NCI-H524 (cell line): ENCODE results near the gene PHLDB3.

Source experiments
- DNase-seq, 2 experiments: peaks; one replicate each; lab custom pipeline; 2025; lab: John Stamatoyannopoulos, UW

The PHLDB3 gene

GRCh38 chr19:43468354-43469159, 36.0 kb downstream of the PHLDB3 start:
- DNase-seq: no peak

GRCh38 chr19:43467730-43468129, 36.8 kb downstream of the PHLDB3 start:
- no peak for DNase-seq

DNA sequence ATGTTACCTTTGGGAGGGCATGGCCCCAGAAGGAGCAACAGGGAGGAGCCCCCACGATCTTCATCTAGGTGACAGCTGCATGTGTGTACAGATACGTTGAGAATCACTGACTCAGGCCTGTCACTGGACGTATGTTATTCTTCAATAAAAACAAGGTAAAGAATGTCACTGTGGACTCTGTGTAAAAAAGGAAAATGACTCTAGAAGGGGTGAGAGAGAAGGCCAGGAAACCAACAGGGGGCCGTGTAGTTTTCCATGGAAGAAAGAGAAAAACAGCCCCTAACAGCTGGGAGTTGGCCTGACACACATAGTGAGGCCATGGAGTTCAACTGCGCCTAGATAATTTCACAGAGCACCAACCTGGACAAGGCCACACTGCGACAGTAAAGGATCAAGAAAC, 37.3 kb downstream of the PHLDB3 start:
- DNase-seq: no peak

DNA sequence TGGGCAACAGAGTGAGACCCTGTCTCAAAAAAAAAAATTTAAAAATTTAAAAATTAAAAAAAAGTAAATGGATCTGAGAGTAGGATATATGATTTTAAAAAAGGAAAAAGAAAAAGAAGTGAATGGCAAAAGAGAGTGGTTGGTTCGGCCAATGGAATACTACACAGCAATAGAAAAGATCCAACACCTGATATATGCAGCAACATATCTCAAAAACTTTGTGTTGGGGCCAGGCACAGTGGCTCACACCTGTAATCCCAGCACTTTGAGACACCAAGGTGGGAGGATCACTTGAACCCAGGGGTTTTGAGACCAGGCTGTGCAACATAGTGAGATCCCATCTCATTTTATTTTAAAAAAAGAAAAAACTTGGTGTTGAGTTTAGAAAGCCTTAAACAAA, 37.8 kb downstream of the PHLDB3 start:
- no peak for DNase-seq

DNA sequence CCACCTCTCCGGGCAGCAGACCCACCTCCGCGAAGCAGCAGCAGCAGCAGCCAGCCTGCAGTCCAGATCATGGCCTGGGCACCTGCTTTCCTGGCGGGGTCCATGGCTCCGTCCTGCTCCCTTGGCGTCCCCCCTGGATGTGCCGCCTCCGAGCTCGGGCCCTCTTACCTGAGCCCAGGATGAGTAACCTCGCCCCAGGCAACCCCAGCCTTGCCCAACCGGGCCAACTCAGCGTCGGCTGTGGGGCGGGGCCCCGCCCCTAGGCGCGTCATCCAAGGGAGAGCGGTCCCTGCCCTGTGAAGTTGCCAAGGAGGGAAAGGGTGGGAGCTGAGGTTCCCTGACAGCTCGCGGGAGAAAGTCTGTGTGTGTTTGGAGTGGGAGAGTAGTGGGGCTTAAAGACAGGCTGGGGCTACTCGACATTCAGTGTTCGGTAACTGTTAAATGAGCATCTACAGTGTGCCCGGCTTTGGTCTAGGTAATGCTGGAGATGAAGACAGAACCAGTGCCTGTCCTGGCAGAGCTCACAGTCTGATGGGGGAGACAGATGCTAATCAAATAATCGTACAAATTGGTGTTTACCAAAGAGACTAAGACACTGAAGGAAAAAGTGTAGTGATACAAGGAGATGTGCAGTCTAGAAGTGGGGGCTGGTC, 39.0 kb downstream of the PHLDB3 start, which contains the start of gene LYPD3:
TSS of gene LYPD3 (minus strand) at position 141 of the 653 bp plus-strand sequence. CDS start at position 104, 37 bp downstream.
- no peak for DNase-seq

DNA sequence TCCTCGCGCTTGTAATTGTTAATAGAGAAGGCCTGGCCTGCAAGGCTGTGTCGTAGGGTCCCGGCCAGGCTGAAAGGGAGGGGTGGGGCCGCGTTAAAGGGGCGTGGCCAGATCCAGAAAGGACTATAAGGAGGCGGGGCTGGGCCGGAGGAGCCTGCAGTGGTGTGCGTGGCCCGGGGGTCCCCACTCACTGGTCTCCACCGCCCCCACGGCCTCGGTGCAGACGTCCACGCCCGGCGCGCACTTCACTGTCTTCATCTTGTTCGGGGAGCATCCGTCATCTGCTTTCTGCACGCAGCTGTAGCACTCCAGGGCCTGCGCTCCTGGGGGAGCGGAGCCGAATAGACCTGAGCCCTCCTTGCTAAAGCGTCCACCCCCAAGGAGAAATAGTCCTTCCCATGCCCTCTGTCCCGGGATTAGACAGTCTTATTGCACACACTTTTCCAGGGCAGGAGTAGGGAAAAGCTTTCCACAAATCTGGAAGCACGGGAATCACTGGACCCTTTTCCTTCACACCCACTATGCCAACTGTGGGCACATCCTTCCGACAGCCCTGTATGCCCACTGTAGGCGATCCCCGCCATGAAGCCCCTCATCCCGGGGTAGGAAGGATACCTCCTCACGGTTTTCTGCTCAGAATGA, 40.3 kb downstream of the PHLDB3 start:
- peak in 1 of 2 experiments; percentile 33 for DNase-seq

GRCh38 chr19:43463381-43464133, 41.0 kb downstream of the PHLDB3 start:
- DNase-seq: peak; percentile 33 to 62

GRCh38 chr19:43462785-43463380, 41.7 kb downstream of the PHLDB3 start:
- peak; percentile 1 to 21 for DNase-seq

DNA sequence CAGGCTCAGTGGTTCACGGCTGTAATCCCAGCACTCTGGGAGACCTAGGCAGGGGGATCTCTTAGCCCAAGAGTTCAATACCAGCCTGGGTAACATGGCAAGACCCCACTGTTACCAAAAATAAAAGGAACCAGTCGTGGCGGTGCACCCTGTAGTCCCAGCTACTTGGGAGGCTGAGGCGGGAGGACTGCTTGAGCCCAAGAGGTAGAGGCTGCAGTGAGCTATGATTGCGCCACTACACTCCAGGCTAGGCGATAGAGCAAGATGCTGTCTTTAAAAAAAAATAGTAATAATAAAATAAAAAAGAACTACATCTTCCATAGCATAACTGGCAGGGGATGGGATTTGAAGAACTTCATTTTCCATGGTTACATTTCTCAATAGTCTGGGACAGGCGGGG, 42.2 kb downstream of the PHLDB3 start:
- no peak for DNase-seq

- DNase-seq: no peak
Observed at GRCh38 chr19:43461303-43461702, 43.2 kb downstream of the PHLDB3 start.

- DNase-seq: no peak
Observed at GRCh38 chr19:43460362-43461016, 44.1 kb downstream of the PHLDB3 start.

DNA sequence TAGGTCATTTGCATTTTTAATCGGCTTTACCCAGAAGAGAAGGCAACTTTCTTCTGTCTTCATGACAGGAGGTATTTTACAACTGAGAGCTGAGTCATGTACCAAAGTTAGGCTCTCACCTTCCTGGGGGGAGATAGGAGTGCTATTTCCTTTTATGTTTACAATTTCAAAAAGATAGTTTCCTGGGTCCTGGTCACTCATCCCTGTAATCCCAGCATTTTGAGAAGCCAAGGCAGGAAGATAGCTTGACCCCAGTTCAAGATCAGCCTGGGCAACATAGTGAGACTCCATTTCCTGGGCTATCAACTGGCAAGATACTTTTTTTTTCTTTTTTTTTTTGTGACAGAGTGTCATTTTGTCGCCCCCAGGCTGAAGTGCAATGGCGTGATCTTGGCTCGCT, 46.7 kb downstream of the PHLDB3 start:
- DNase-seq: no peak

DNA sequence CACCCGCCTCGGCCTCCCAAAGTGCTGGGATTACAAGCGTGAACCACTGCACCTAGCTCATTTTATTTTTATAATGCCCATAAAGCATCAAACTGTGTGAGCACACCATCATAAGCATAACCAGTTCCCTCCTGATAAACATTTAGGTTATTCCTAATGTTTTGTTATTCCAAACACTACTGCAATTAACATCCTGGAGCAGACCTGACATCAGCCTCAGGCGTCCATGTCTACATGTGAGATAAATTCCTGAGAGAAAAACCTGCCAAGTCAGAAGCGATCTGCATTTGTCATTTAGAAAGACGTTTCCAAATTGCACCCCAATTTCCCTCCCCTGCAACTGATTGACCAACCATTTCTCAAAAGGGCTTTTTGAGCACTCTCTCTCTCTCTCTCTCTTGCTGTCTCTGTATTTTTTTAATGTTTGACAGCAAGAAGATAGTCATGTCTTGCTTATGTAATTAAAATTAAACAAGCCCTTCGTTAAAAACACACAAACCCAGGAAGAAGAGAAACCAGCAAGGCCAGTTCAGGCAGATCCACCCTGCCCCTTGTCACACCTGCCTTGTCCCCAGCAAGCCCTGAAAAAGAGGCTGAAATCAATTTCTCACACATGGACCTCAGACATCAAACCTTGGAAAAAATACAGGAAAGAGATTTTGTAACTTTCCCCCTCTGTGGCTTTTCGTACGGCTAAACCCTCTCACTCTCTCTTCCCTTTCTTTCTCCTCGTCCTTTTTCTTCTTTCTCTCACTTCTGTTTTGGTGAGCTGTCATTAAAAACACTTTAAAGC, 49.0 kb downstream of the PHLDB3 start:
- DNase-seq: no peak

GRCh38 chr19:43454031-43454430, 50.5 kb downstream of the PHLDB3 start:
- no peak for DNase-seq

- DNase-seq: no peak
Observed at GRCh38 chr19:43452582-43452981, 52.0 kb downstream of the PHLDB3 start.

DNA sequence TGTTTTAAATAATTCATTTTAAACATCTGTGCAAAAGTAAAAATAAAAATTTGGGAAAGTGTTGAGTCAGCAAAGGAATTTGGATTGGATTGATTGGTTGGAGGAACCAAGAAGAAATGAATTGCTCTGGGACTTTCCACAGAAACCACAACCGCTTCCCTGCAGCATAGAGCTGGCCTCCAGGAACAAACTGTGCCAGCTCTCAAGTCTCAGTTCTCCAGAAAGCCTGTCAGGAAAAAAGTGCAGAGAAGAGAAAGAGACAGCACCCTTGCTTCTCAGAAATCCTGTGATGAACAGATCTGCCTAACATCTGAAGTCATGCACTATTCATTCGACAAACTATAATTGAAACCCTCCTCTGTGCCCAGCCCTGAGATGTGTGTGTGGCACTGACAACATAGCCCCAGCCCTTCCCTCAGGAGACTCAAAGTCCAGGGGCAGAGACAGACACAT, 54.0 kb downstream of the PHLDB3 start:
- no peak for DNase-seq

DNA sequence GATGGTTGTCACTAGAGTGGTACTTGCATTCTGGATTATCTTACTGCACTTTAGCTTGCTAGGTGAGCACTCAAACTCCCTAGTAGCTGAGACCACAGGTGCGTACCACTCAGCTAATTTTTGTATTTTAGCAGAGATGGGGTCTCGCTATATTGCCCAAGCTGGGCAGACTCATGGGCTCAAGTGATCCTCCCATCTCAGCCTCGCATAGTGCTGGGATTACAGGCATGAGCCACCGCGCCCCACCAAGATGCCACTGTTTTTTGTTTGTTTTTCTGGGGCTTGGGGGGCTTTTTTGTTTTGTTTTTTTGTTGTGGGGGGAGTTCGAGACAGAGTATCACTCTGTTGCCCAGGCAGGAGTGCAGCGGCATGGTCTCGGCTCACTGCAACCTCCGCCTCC, 56.9 kb downstream of the PHLDB3 start:
- no peak for DNase-seq

GRCh38 chr19:43446746-43447489, 57.6 kb downstream of the PHLDB3 start:
- DNase-seq: peak in 1 of 2 experiments; percentile 55

DNA sequence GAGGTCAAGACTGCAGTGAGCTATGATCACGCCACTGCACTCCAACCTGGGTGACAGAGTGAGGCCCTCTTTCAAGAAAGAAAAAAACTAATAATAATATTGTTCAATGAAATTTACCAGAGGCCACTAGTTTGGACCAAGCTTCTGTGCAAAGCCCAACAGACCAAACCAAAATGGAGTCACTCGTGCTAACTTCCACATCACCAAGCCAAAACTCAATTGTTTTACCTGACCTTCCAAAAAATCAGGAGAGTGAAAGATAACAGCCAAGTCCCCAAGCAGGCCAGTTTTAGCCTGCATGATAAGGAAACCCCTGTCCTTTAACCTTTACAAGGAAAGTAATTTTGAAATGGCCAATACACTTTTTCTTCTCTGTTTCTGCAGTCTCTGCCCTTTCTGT, 59.1 kb downstream of the PHLDB3 start:
- no peak for DNase-seq
